HEK293T (cell line): ENCODE data around the gene CD44.

Experiments used
- ELF4 ChIP-seq: fragments of 450-650 bp; IDR thresholded peaks from 2 replicates; pipeline ENCODE4 v1.6.1; 2017; ENCODE audit warnings: antibody characterized with exemption
- SP1 ChIP-seq: fragments of 450-650 bp; IDR thresholded peaks from 2 replicates; pipeline ENCODE4 v1.6.1; 2017
- SUZ12 ChIP-seq: fragments of 450-650 bp; IDR thresholded peaks from 2 replicates; pipeline ENCODE4 v1.6.1; 2016; ENCODE audit warnings: mild to moderate bottlenecking

GRCh38 chr11:35144136-35144741 lies 5.3 kb downstream of the CD44 start:
- TF ChIP-seq ELF4 (no peak), SP1 (no peak), SUZ12 (no peak)
